ENCODE data around the gene MTERF2. TPM values are rescaled to one million over a fixed set of nuclear protein-coding genes. Genes with fewer than 3 reads are reported as not detected.
A peak's percentile ranks its signal among the peaks of the same experiment; 100 is the strongest.

The MTERF2 gene
- total and polyA plus RNA-seq, 2 experiments from 2014 or later = 16.7 to 20.6 TPM

DNA sequence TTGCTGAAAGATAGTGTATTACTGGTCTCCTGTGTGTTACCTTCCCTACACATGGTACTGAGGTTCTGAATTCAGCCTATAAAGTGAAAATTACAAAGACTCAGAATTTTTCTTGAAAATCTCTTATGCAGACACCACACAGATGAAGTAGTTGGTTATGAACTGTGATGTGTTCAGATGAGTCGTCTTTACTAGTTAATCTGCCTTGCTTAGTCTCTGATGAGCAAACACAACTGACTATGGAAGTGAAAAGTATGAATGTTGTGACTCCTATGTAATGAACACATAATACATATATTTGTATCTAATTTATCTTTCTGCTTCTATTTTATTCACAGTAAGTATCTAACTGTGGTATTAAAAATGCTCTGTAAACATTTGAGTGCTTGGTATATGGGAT, 4.7 kb downstream of the MTERF2 start:
- Histone ChIP-seq H3K9me2 (replicated peaks; ENCODE audit: insufficient read depth) (no peaks in the 10 kb centered on the region), H2AFZ (no peak overlapping the region), H3K9me3 (ENCODE audit: low read depth) (no peaks in the 10 kb centered on the region), H4K20me1 (ENCODE audit: insufficient read depth, poor library complexity, severe bottlenecking) (no peaks in the 10 kb centered on the region), H3K4me3 (no peak overlapping the region), H3K27me3 (no peaks in the 10 kb centered on the region), H3K4me2 (no peak overlapping the region), H3K27ac (no peak overlapping the region), H3K4me1 (ENCODE audit: insufficient read depth) (peaks cover 27% of the 10 kb centered on the region), H3K36me3 (replicated peaks; ENCODE audit: insufficient read depth, low read depth) (no peaks in the 10 kb centered on the region), H3K79me2 (peaks cover 19% of the 10 kb centered on the region)
- no peak for DNase-seq (ENCODE audit: low spot score)
- 97% methylated on average over 1 of the region's 1 CpG for WGBS (ENCODE audit: low lambda C conversion rate, missing lambda C conversion rate)
- no peak for TF ChIP-seq CTCF (IDR thresholded peaks at IDR 0.05; ENCODE audit: poor library complexity)

- Histone ChIP-seq H3K27ac (no peak overlapping the region), H3K9me3 (ENCODE audit: low read depth) (no peaks in the 10 kb centered on the region), H3K79me2 (peaks cover 19% of the 10 kb centered on the region), H3K27me3 (no peaks in the 10 kb centered on the region), H2AFZ (no peak overlapping the region), H3K4me2 (no peak overlapping the region), H3K9me2 (replicated peaks; ENCODE audit: insufficient read depth) (no peaks in the 10 kb centered on the region), H4K20me1 (ENCODE audit: insufficient read depth, poor library complexity, severe bottlenecking) (no peaks in the 10 kb centered on the region), H3K4me3 (no peak overlapping the region), H3K36me3 (replicated peaks; ENCODE audit: insufficient read depth, low read depth) (no peaks in the 10 kb centered on the region), H3K4me1 (ENCODE audit: insufficient read depth) (peaks cover 32% of the 10 kb centered on the region)
- DNase-seq (ENCODE audit: low spot score) = no peak
- 97% methylated on average over 3 of the region's 3 CpGs for WGBS (ENCODE audit: low lambda C conversion rate, missing lambda C conversion rate)
- TF ChIP-seq CTCF (IDR thresholded peaks at IDR 0.05; ENCODE audit: poor library complexity) = no peak
- TF ChIP-seq EZH2phosphoT487 (IDR thresholded peaks at IDR 0.05; ENCODE audit: low read depth, severe bottlenecking, unreplicated experiment) = no peak
- TF ChIP-seq EZH2 (IDR thresholded peaks at IDR 0.05; ENCODE audit: borderline replicate concordance) = no peak
These were observed 5.2 kb downstream of the MTERF2 start for GRCh38 chr12:106981788-106982187.

GRCh38 chr12:106980944-106981343, 6.0 kb downstream of the MTERF2 start:
- TF ChIP-seq EZH2phosphoT487 (IDR thresholded peaks at IDR 0.05; ENCODE audit: low read depth, severe bottlenecking, unreplicated experiment) = no peak
- no peaks in the 10 kb centered on the region for H3K27me3 ChIP-seq
- no peaks in the 10 kb centered on the region for H3K36me3 ChIP-seq (replicated peaks; ENCODE audit: insufficient read depth, low read depth)
- no peak overlapping the region for H2AFZ ChIP-seq
- H3K27ac ChIP-seq = no peak overlapping the region
- H3K9me3 ChIP-seq (ENCODE audit: low read depth) = no peaks in the 10 kb centered on the region
- no peaks in the 10 kb centered on the region for H4K20me1 ChIP-seq (ENCODE audit: insufficient read depth, poor library complexity, severe bottlenecking)
- H3K79me2 ChIP-seq = peaks cover 14% of the 10 kb centered on the region
- peaks cover 36% of the 10 kb centered on the region for H3K4me1 ChIP-seq (ENCODE audit: insufficient read depth)
- no peak for DNase-seq (ENCODE audit: low spot score)
- no peaks in the 10 kb centered on the region for H3K9me2 ChIP-seq (replicated peaks; ENCODE audit: insufficient read depth)
- WGBS (ENCODE audit: low lambda C conversion rate, missing lambda C conversion rate) = 88% methylated on average over 7 of the region's 7 CpGs
- H3K4me2 ChIP-seq = no peak overlapping the region
- no peak overlapping the region for H3K4me3 ChIP-seq

DNA sequence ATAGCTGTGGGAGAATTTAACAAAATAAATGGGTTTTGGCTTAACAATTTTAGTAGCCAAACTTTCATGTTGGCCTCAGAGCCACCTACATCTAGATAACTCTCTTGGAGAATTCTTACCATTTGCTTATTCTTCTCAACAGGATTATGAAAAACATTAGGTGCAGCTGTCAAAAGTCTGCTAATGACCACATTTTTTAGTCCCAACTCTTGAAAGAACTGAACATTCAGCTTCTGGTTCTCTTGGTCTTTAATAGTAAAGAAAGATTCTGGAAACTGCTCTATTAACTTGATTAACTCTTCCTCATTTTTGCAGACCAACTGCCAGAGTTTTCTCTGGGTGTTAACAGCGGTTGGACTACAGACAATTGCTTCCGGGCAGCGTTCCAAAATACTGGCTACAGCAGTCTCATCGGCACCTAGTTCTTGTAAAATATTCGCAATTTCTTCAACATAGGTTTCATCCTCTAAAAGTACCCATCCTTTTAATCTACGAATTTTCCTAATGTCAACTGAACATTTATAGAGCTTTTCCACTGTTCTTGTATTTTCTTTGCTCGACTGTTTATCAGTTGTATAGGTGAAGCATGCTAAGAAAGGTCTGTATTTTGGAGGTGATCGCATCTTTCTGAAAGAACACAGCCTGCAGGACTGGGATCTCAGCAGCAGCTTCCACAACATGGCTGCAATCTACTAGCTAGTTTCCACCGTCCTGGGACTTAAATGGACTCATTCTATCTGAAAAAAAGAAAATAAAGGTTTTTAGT, 8.7 kb downstream of the MTERF2 start:
- H3K9me2 ChIP-seq (replicated peaks; ENCODE audit: insufficient read depth) = no peaks in the 10 kb centered on the region
- 65% methylated on average over 9 of the region's 9 CpGs for WGBS (ENCODE audit: low lambda C conversion rate, missing lambda C conversion rate)
- no peaks in the 10 kb centered on the region for H3K27me3 ChIP-seq
- H3K27ac ChIP-seq = peak overlapping the region; percentile 80
- no peak overlapping the region for H2AFZ ChIP-seq
- DNase-seq (ENCODE audit: low spot score) = no peak
- H4K20me1 ChIP-seq (ENCODE audit: insufficient read depth, poor library complexity, severe bottlenecking) = peaks cover 10% of the 10 kb centered on the region
- peaks cover 11% of the 10 kb centered on the region for H3K79me2 ChIP-seq
- H3K9me3 ChIP-seq (ENCODE audit: low read depth) = no peaks in the 10 kb centered on the region
- H3K36me3 ChIP-seq (replicated peaks; ENCODE audit: insufficient read depth, low read depth) = no peaks in the 10 kb centered on the region
- TF ChIP-seq CTCF (IDR thresholded peaks at IDR 0.05; ENCODE audit: poor library complexity) = no peak
- TF ChIP-seq EZH2 (IDR thresholded peaks at IDR 0.05; ENCODE audit: borderline replicate concordance) = no peak
- no peak for TF ChIP-seq EZH2phosphoT487 (IDR thresholded peaks at IDR 0.05; ENCODE audit: low read depth, severe bottlenecking, unreplicated experiment)
- H3K4me2 ChIP-seq = no peak overlapping the region
- peaks cover 51% of the 10 kb centered on the region for H3K4me1 ChIP-seq (ENCODE audit: insufficient read depth)
- H3K4me3 ChIP-seq = no peak overlapping the region
